ENCODE measurements around the gene PRDM16. TPM values are rescaled to one million over a fixed set of nuclear protein-coding genes. Genes with fewer than 3 reads are reported as not detected.

The PRDM16 gene
- total RNA-seq, 1 donor from 2014 or later: 84.2 TPM

GRCh38 chr1:3262681-3263286 is 193.8 kb downstream of the PRDM16 start:
- Histone ChIP-seq H3K36me3 (no peaks in the 10 kb centered on the region), H3K27ac (peak overlapping the region; percentile 53 to 72), H3K9me3 (no peaks in the 10 kb centered on the region), H3K27me3 (no peaks in the 10 kb centered on the region), H3K4me3 (no peak overlapping the region), H3K4me1 (peaks cover 27 to 48% of the 10 kb centered on the region in 2 donors)
- intact Hi-C loops (cut with DNase I): loop anchor here (5.0 kb wide), 1 partner anchor 40 kb away; no protein-coding TSS in a partner anchor
- no peak for TF ChIP-seq CTCF (IDR thresholded peaks at IDR 0.05)
- DNase-seq (ENCODE audit: low spot score in 2 of 2): no peak

DNA sequence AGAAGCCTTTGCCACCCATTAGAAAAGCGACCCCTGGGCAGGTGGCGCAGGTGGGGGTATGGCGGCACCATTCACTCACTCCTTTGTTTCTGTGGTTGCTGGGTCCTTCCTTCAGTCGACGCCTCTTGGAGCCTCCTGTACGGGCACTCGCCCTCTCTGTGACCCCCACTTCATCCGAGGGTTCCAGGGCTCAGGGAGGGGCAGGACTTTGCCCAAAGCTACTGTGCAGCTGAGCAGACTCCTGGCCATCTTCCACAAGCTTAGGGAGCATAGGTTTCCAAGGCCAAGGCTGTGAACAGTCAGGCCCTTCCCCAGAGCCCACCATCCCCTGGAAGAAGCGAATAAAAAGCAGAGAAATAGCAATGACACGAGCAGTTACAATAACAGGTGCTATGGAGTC is 194.8 kb downstream of the PRDM16 start:
- peaks cover 27 to 40% of the 10 kb centered on the region in 2 donors for H3K4me1 ChIP-seq

DNA sequence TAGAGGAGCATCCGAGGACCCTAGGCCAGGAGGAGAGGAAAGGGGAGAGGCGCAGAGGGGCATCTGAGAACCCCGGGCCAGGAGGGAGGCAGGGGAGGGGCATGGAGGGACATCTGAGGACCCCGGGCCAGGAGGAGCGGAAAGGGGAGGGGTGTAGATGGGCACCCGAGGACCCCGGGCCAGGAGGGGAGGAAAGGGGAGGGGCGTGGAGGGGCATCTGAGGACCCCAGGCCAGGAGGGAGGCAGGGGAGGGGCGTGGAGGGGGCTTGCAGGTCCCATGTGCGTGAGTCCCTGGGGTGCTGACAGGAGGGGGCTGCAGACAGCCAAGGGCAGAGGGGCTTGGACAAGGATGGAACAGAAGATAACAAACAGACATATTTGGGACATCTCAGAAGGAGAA is 195.5 kb downstream of the PRDM16 start:
- intact Hi-C loops (cut with DNase I): loop anchor here (5.0 kb wide), 1 partner anchor 42 kb away; no protein-coding TSS in a partner anchor
- TF ChIP-seq CTCF (IDR thresholded peaks at IDR 0.05): no peak
- Histone ChIP-seq H3K27me3 (no peaks in the 10 kb centered on the region), H3K36me3 (no peaks in the 10 kb centered on the region), H3K9me3 (no peaks in the 10 kb centered on the region), H3K27ac (no peak overlapping the region), H3K4me3 (no peak overlapping the region), H3K4me1 (peaks cover 27 to 37% of the 10 kb centered on the region in 2 donors)
- DNase-seq (ENCODE audit: low spot score in 2 of 2): no peak

More for the DNA sequence above, 194.8 kb downstream of the PRDM16 start:
- no peak for TF ChIP-seq CTCF (IDR thresholded peaks at IDR 0.05)
- no peaks in the 10 kb centered on the region for H3K27me3 ChIP-seq
- no peak overlapping the region for H3K4me3 ChIP-seq
- no peaks in the 10 kb centered on the region for H3K9me3 ChIP-seq
- intact Hi-C loops (cut with DNase I): loop anchor here (5.0 kb wide), 1 partner anchor 41 kb away; no protein-coding TSS in a partner anchor
- H3K36me3 ChIP-seq: no peaks in the 10 kb centered on the region
- DNase-seq (ENCODE audit: low spot score in 2 of 2): no peak
- peak overlapping the region; percentile 20 to 24 for H3K27ac ChIP-seq

DNA sequence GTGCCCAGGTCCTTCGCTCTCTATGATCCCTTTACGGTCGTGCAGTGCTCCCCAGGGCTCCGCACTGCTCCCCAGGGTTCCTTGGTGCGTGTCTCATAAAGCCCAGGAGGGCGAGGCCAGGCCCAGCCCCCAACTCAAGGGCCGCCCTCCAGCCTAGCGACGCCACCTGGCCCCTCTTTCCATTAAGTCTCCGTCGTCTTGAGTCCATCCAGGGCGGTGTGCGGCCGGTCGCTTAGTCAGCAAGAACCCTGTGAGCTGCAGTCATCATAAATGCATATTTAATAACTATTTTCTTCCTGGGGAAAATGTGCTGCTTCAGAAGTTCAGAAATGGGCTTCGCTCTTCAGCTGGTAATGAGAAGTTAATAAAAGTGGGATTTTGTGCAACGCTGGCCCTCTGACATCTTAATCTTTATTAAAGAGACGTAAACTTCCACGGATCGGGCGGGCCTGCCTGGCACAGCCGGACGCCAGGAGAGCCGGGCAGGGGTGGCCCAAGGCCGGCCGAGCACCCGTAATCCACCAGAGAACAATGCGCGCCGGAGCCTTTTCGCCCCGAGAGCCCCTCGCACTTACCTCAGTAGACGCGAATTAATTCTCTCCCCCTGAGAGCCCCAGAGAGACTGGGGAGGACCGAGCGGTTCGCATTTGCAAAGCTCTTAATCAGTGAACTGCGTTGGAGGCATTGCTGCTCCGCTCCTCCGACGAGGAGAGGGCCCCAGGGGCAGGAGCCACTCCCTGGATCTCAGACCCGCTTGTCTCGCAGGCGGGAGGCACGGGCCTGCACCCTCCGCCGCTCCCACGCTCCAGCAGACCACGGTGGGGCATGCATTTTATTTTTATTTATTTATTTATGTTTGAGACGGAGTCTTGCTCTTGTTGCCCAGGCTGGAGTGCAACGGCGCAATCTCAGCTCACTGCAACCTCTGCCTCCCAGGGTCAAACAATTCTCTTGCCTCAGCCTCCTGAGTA is 197.1 kb downstream of the PRDM16 start:
- Histone ChIP-seq H3K27ac (no peak overlapping the region), H3K27me3 (no peaks in the 10 kb centered on the region), H3K36me3 (no peaks in the 10 kb centered on the region), H3K9me3 (no peaks in the 10 kb centered on the region), H3K4me1 (peaks cover 25 to 36% of the 10 kb centered on the region in 2 donors), H3K4me3 (no peak overlapping the region)
- TF ChIP-seq CTCF (IDR thresholded peaks at IDR 0.05): no peak
- intact Hi-C loops (cut with DNase I): no loop called here
- no peak for DNase-seq (ENCODE audit: low spot score in 2 of 2)

DNA sequence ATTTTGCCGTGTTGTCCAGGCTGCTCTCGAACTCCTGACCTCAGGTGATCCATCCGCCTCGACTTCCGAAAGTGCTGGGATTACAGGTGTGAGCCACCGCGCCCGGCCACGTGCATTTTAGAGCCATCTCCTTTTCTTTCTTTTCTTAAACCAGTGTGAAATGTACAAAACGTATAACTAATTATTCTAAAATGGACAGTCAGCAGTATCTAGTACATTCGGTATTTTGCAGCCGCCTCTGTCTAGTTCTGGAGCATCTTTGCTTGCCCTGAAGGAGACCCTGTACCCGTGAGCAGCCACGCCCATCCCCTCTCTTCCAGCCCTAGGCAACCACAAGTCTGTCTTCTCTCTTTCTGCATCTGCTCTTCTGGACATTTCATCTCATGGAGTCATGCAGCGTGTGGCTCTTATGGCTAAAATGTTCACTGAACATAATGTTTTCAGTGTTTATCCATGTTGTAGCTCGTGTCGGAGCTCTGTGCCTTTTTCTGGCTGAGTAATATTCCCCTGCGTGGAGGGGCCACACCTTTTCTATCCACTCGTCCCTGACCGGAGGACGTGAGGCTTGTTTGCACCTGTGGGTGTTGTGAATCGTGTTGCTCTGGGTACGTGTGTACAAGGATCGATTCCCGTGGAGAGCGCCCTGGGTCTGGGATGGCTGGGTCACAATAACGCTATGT is 198.0 kb downstream of the PRDM16 start:
- H3K4me3 ChIP-seq: no peak overlapping the region
- intact Hi-C loops (cut with DNase I): no loop called here
- H3K36me3 ChIP-seq: no peaks in the 10 kb centered on the region
- no peak for DNase-seq (ENCODE audit: low spot score in 2 of 2)
- no peak overlapping the region for H3K27ac ChIP-seq
- H3K4me1 ChIP-seq: peaks cover 17 to 30% of the 10 kb centered on the region in 2 donors
- no peaks in the 10 kb centered on the region for H3K27me3 ChIP-seq
- no peak for TF ChIP-seq CTCF (IDR thresholded peaks at IDR 0.05)
- no peaks in the 10 kb centered on the region for H3K9me3 ChIP-seq

All from ascending aorta (tissue), 2 donors.